Right lobe of liver (tissue), 4 donors: ENCODE measurements around the gene CD9.

Source experiments
- POLR2A ChIP-seq: fragments of 450-650 bp; IDR thresholded peaks from one replicate; pipeline ENCODE4 v1.6.1; 2017; ENCODE audit warnings: antibody characterized with exemption, mild to moderate bottlenecking
- TF ChIP-seq, protein P1 (sequence below), 4 donors: fragments of 200-600 bp in 3 of 4; fragments of 450-650 bp in 1 of 4; IDR thresholded peaks; one replicate each; pipeline versions ENCODE4 v1.5.1 to v1.8.0; 2016 to 2022; ENCODE audit warnings: antibody characterized with exemption in 4 of 4, mild to moderate bottlenecking in 2 of 4
- donor health status: DM: no; HTN: no; CAD: no.
- donor health status: DM: no; HTN: no; CAD: no.
- donor health status: DM: no; HTN: yes; CAD: no.

GRCh38 chr12:6275928-6276887, 76.0 kb downstream of the CD9 start:
- TF ChIP-seq POLR2A, result no peak
- TF ChIP-seq, protein P1, sequence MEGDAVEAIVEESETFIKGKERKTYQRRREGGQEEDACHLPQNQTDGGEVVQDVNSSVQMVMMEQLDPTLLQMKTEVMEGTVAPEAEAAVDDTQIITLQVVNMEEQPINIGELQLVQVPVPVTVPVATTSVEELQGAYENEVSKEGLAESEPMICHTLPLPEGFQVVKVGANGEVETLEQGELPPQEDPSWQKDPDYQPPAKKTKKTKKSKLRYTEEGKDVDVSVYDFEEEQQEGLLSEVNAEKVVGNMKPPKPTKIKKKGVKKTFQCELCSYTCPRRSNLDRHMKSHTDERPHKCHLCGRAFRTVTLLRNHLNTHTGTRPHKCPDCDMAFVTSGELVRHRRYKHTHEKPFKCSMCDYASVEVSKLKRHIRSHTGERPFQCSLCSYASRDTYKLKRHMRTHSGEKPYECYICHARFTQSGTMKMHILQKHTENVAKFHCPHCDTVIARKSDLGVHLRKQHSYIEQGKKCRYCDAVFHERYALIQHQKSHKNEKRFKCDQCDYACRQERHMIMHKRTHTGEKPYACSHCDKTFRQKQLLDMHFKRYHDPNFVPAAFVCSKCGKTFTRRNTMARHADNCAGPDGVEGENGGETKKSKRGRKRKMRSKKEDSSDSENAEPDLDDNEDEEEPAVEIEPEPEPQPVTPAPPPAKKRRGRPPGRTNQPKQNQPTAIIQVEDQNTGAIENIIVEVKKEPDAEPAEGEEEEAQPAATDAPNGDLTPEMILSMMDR (IDR thresholded peaks at IDR 0.05), result no peak
